OCI-LY7 (cell line): ENCODE measurements around the gene INSM1.

ENCODE experiments used
- CTCF ChIP-seq: fragments of 200-600 bp; sonication (generic); conservative IDR thresholded peaks from 2 replicates; pipeline ENCODE4 v1.5.1; 2014; ENCODE audit warnings: mild to moderate bottlenecking, antibody characterized with exemption, low read length, moderate library complexity, mixed read lengths
- EZH2phosphoT487 ChIP-seq: fragments of 200-600 bp; sonication (generic); IDR thresholded peaks from 2 replicates; pipeline ENCODE4 v1.6.1; 2018; ENCODE audit warnings: low read depth, borderline replicate concordance, mild to moderate bottlenecking, mixed run types, antibody characterized with exemption, low read length, moderate library complexity, mixed read lengths

- no peak for TF ChIP-seq CTCF
- TF ChIP-seq EZH2phosphoT487: no peak
Measured at GRCh38 chr20:20369250-20370093, 1.6 kb downstream of the INSM1 start.
